WTC11 (cell line): Measurements from ENCODE around the gene SLC25A28. TPM values are rescaled to one million over a fixed set of nuclear protein-coding genes. Genes with fewer than 3 reads are reported as not detected.

Experiments
- ATAC-seq: fragments of 200-7000 bp; cut with Tn5 transposase; 2 replicates; pipeline ENCODE4 v1.10.0; 2021; ENCODE audit warnings: mild to moderate bottlenecking, moderate library complexity
- CTCF ChIA-PET: fragments of 300-600 bp; sonication (Branson Sonifier 250); formaldehyde crosslinking; loops from one replicate; lab custom pipeline; 2021; ENCODE audit warnings: antibody characterized with exemption; lab: Charles Lee
- POLR2A ChIA-PET: fragments of 350-600 bp; sonication (Branson Sonifier 250); formaldehyde crosslinking; loops from one replicate; lab custom pipeline; 2021; ENCODE audit warnings: antibody characterized with exemption; lab: Charles Lee
- DNase-seq: peaks from one replicate; pipeline ENCODE4 v3.0.0; 2021; ENCODE audit warnings: low spot score
- H3K27ac Mint-ChIP-seq: 2 replicates; pipeline ENCODE4 v1.8.0; 2021; ENCODE audit warnings: mixed read lengths
- H3K27me3 Mint-ChIP-seq: 2 replicates; pipeline ENCODE4 v1.8.0; 2021; ENCODE audit warnings: low read depth, mild to moderate bottlenecking, moderate library complexity, mixed read lengths
- H3K36me3 Mint-ChIP-seq: 2 replicates; pipeline ENCODE4 v1.8.0; 2021; ENCODE audit warnings: mixed read lengths
- H3K4me1 Mint-ChIP-seq: 2 replicates; pipeline ENCODE4 v1.8.0; 2022; ENCODE audit warnings: mixed read lengths
- H3K4me3 Mint-ChIP-seq: 2 replicates; pipeline ENCODE4 v1.8.0; 2021; ENCODE audit warnings: mild to moderate bottlenecking, moderate library complexity, mixed read lengths
- H3K9me3 Mint-ChIP-seq: 2 replicates; pipeline ENCODE4 v1.8.0; 2021; ENCODE audit warnings: mixed read lengths
- CBFB ChIP-seq: sonication (generic); formaldehyde crosslinking; IDR thresholded peaks from 2 replicates; pipeline ENCODE4 v1.8.1; 2022; ENCODE audit warnings: mild to moderate bottlenecking, low read depth, missing genetic modification reagents
- CTCF ChIP-seq: fragments of 200-600 bp; IDR thresholded peaks from 2 replicates; pipeline ENCODE4 v1.8.0; 2022; ENCODE audit warnings: antibody characterized with exemption
- EMX1 ChIP-seq: fragments of 250-450 bp; sonication (Bioruptor Pico); IDR thresholded peaks from 2 replicates; pipeline ENCODE4 v1.8.0; 2021; ENCODE audit warnings: mild to moderate bottlenecking
- ETV6 ChIP-seq: sonication (generic); formaldehyde crosslinking; IDR thresholded peaks from 2 replicates; pipeline ENCODE4 v1.8.1; 2022; ENCODE audit warnings: mild to moderate bottlenecking, missing genetic modification reagents
- FOXK1 ChIP-seq: sonication (generic); formaldehyde crosslinking; IDR thresholded peaks from 2 replicates; pipeline ENCODE4 v1.8.0; 2022; ENCODE audit warnings: mild to moderate bottlenecking, moderate library complexity, missing genetic modification reagents
- FOXP4 ChIP-seq: sonication (generic); formaldehyde crosslinking; IDR thresholded peaks from 2 replicates; pipeline ENCODE4 v1.8.0; 2022; ENCODE audit warnings: mild to moderate bottlenecking, missing genetic modification reagents
- HMGA2 ChIP-seq: fragments of 250-450 bp; sonication (Bioruptor Pico); IDR thresholded peaks from 2 replicates; pipeline ENCODE4 v1.4.0; 2021; ENCODE audit warnings: mild to moderate bottlenecking, moderate library complexity
- IRF1 ChIP-seq: sonication (generic); formaldehyde crosslinking; IDR thresholded peaks from 2 replicates; pipeline ENCODE4 v1.8.0; 2023; ENCODE audit warnings: missing genetic modification reagents
- KAT7 ChIP-seq: sonication (generic); formaldehyde crosslinking; IDR thresholded peaks from 2 replicates; pipeline ENCODE4 v1.8.1; 2023; ENCODE audit warnings: missing genetic modification reagents, mild to moderate bottlenecking, borderline replicate concordance
- MLX ChIP-seq: sonication (generic); formaldehyde crosslinking; IDR thresholded peaks from 2 replicates; pipeline ENCODE4 v1.8.1; 2023; ENCODE audit warnings: mild to moderate bottlenecking, missing genetic modification reagents, moderate library complexity
- MYBL2 ChIP-seq: sonication (generic); formaldehyde crosslinking; IDR thresholded peaks from 2 replicates; pipeline ENCODE4 v1.8.1; 2023; ENCODE audit warnings: mild to moderate bottlenecking, moderate library complexity, missing genetic modification reagents
- NFATC4 ChIP-seq: fragments of 250-450 bp; sonication (Bioruptor Pico); IDR thresholded peaks from 2 replicates; pipeline ENCODE4 v1.9.0; 2021; ENCODE audit warnings: mild to moderate bottlenecking
- NFE2L1 ChIP-seq: sonication (generic); formaldehyde crosslinking; IDR thresholded peaks from 2 replicates; pipeline ENCODE4 v1.8.1; 2023; ENCODE audit warnings: missing genetic modification reagents
- OVOL2 ChIP-seq: fragments of 250-450 bp; sonication (Bioruptor Pico); IDR thresholded peaks from 2 replicates; pipeline ENCODE4 v1.9.0; 2021; ENCODE audit warnings: mild to moderate bottlenecking, borderline replicate concordance
- STAT6 ChIP-seq: sonication (generic); formaldehyde crosslinking; conservative IDR thresholded peaks from 2 replicates; pipeline ENCODE4 v1.8.1; 2023; ENCODE audit warnings: mild to moderate bottlenecking, low read depth, missing genetic modification reagents, moderate library complexity
- USF1 ChIP-seq: sonication (generic); formaldehyde crosslinking; IDR thresholded peaks from 2 replicates; pipeline ENCODE4 v1.8.0; 2022; ENCODE audit warnings: mild to moderate bottlenecking, missing genetic modification reagents
- USF2 ChIP-seq: sonication (generic); formaldehyde crosslinking; IDR thresholded peaks from 2 replicates; pipeline ENCODE4 v1.8.1; 2023; ENCODE audit warnings: mild to moderate bottlenecking, missing genetic modification reagents, moderate library complexity
- ZNF423 ChIP-seq: fragments of 250-450 bp; sonication (Bioruptor Pico); IDR thresholded peaks from 2 replicates; pipeline ENCODE4 v2.1.2; 2022; ENCODE audit warnings: mild to moderate bottlenecking, moderate library complexity
- total RNA-seq: library from RNA; stranded (reverse); gene quantifications from 3 replicates; pipeline ENCODE4 v1.2.3, GENCODE V29; 2021

The SLC25A28 gene
- total RNA-seq, 1 experiment from 2014 or later = 18.2 TPM

GRCh38 chr10:99573790-99574189 is 46.4 kb downstream of the SLC25A28 start (continued):
- TF ChIP-seq MLX (no peak), ETV6 (CRISPR knock-in tag) (no peak), ZNF423 (CRISPR knock-in tag) (no peak), CTCF (no peak), STAT6 (no peak), FOXP4 (CRISPR knock-in tag) (no peak), USF2 (no peak), FOXK1 (no peak), NFE2L1 (CRISPR knock-in tag) (no peak)

- ATAC-seq (no peak), DNase-seq (no peak)
- peaks cover 12% of the 10 kb centered on the region for H3K4me1 Mint-ChIP-seq
- no peaks in the 10 kb centered on the region for H3K9me3 Mint-ChIP-seq
- H3K36me3 Mint-ChIP-seq = no peaks in the 10 kb centered on the region
- no peak overlapping the region for H3K27ac Mint-ChIP-seq
- no peak overlapping the region for H3K4me3 Mint-ChIP-seq
- H3K27me3 Mint-ChIP-seq = no peaks in the 10 kb centered on the region; the same call in 1 of the 2 replicates
- ChIA-PET POLR2A (no interaction called here), CTCF (no interaction called here)
- no peak for TF ChIP-seq IRF1 (CRISPR knock-in tag)
- TF ChIP-seq USF1 = no peak
- no peak for TF ChIP-seq KAT7 (CRISPR knock-in tag)
These were observed 48.4 kb downstream of the SLC25A28 start for GRCh38 chr10:99571816-99572215.

GRCh38 chr10:99569961-99570360 is 50.3 kb downstream of the SLC25A28 start:
- ChIA-PET POLR2A (no interaction called here), CTCF (interaction anchor here (1.0 kb wide), 1 partner anchor 134 kb away, joined by 3 read pairs; no protein-coding TSS in a partner anchor)
- TF ChIP-seq CTCF (no peak), MYBL2 (CRISPR knock-in tag) (no peak), CBFB (no peak), EMX1 (CRISPR knock-in tag) (no peak), ZNF423 (CRISPR knock-in tag) (no peak), NFATC4 (CRISPR knock-in tag) (no peak), KAT7 (CRISPR knock-in tag) (no peak), HMGA2 (no peak), OVOL2 (CRISPR knock-in tag) (no peak)
- no peaks in the 10 kb centered on the region for H3K9me3 Mint-ChIP-seq
- no peak overlapping the region for H3K4me3 Mint-ChIP-seq
- H3K27ac Mint-ChIP-seq = no peak overlapping the region
- H3K4me1 Mint-ChIP-seq = peaks cover 12% of the 10 kb centered on the region
- ATAC-seq (no peak), DNase-seq (no peak)
- no peaks in the 10 kb centered on the region; the same call in 1 of the 2 replicates for H3K27me3 Mint-ChIP-seq
- no peaks in the 10 kb centered on the region for H3K36me3 Mint-ChIP-seq
